Hepatocyte (in vitro differentiated cells): ENCODE measurements around the gene HCAR1.

Source experiments
- EZH2 ChIP-seq: fragments of 200-600 bp; sonication (generic); IDR thresholded peaks from 2 replicates; pipeline ENCODE4 v1.6.1; 2016; ENCODE audit warnings: antibody characterized with exemption, mild to moderate bottlenecking, borderline replicate concordance
- TF ChIP-seq, protein P1 (sequence below): fragments of 200-600 bp; sonication (generic); IDR thresholded peaks from 2 replicates; pipeline ENCODE4 v1.5.1; 2016; ENCODE audit warnings: antibody characterized with exemption, mild to moderate bottlenecking; ENCODE audit not compliant: poor library complexity

DNA sequence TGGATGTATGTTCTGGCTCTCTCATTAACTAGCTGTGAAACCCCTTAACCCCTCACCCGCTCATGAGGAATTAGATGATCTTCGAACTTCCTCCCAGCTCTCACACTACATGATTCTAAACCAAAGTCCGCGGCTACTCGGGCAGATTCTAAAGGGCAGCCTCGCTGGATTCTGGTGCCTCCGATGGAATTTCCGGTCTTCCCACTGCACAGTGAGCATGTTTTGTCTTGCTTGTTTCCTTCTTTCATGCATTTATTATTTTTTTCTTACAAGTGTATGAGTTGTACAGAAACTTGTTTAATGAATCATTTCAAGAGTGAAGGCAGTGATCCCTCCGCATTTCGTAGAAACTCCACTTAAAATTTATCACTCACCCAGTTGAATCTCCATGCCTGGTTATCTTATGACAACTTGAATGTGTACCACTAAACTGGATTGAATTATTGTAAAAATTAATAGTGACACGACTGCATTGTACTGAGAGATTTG, 9.5 kb downstream of the HCAR1 start:
- TF ChIP-seq, protein P1, sequence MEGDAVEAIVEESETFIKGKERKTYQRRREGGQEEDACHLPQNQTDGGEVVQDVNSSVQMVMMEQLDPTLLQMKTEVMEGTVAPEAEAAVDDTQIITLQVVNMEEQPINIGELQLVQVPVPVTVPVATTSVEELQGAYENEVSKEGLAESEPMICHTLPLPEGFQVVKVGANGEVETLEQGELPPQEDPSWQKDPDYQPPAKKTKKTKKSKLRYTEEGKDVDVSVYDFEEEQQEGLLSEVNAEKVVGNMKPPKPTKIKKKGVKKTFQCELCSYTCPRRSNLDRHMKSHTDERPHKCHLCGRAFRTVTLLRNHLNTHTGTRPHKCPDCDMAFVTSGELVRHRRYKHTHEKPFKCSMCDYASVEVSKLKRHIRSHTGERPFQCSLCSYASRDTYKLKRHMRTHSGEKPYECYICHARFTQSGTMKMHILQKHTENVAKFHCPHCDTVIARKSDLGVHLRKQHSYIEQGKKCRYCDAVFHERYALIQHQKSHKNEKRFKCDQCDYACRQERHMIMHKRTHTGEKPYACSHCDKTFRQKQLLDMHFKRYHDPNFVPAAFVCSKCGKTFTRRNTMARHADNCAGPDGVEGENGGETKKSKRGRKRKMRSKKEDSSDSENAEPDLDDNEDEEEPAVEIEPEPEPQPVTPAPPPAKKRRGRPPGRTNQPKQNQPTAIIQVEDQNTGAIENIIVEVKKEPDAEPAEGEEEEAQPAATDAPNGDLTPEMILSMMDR: no peak
- TF ChIP-seq EZH2: no peak
